RWPE2 (cell line): ENCODE results near the gene MEIOSIN.
"Not testable (repeated sequence)": the region's sequence is repeated elsewhere in the genome, so short reads cannot be mapped to it uniquely, and the experiment has no call there.

Source experiments
- ATAC-seq: fragments of 200-7000 bp; cut with Tn5 transposase; 3 replicates; pipeline ENCODE4 v1.9.1; 2021; ENCODE audit warnings: low read depth
- DNase-seq: peaks from one replicate; pipeline ENCODE4 v3.0.0-alpha.2; 2020; ENCODE audit warnings: low spot score
- H3K27ac ChIP-seq: fragments of 450-650 bp; 2 replicates; pipeline ENCODE4 v1.5.1; 2017; ENCODE audit warnings: mild to moderate bottlenecking; ENCODE audit not compliant: poor library complexity, severe bottlenecking
- H3K27me3 ChIP-seq: fragments of 250-450 bp; sonication (Bioruptor Pico); 2 replicates; pipeline ENCODE4 v1.5.1; 2021; ENCODE audit warnings: mild to moderate bottlenecking, moderate library complexity; ENCODE audit not compliant: insufficient read depth, poor library complexity, severe bottlenecking
- H3K36me3 ChIP-seq: fragments of 250-450 bp; sonication (Bioruptor Pico); 2 replicates; pipeline ENCODE4 v1.5.1; 2020; ENCODE audit warnings: low read depth, mild to moderate bottlenecking, moderate library complexity
- H3K4me1 ChIP-seq: fragments of 250-450 bp; sonication (Bioruptor Pico); 2 replicates; pipeline ENCODE4 v1.5.1; 2021; ENCODE audit warnings: mild to moderate bottlenecking, moderate library complexity; ENCODE audit not compliant: insufficient read depth, poor library complexity, severe bottlenecking
- H3K4me3 ChIP-seq: fragments of 250-450 bp; sonication (Bioruptor Pico); 2 replicates; pipeline ENCODE4 v1.5.1; 2021; ENCODE audit warnings: mild to moderate bottlenecking, moderate library complexity; ENCODE audit not compliant: severe bottlenecking
- H3K9me3 ChIP-seq: fragments of 250-450 bp; sonication (Bioruptor Pico); 2 replicates; pipeline ENCODE4 v1.5.1; 2021; ENCODE audit warnings: mild to moderate bottlenecking, moderate library complexity; ENCODE audit not compliant: severe bottlenecking
- TF ChIP-seq, protein P1 (sequence below): fragments of 450-650 bp; IDR thresholded peaks from one replicate; pipeline ENCODE4 v1.5.1; 2017; ENCODE audit warnings: mild to moderate bottlenecking, moderate library complexity; ENCODE audit not compliant: poor library complexity, severe bottlenecking

The MEIOSIN gene

DNA sequence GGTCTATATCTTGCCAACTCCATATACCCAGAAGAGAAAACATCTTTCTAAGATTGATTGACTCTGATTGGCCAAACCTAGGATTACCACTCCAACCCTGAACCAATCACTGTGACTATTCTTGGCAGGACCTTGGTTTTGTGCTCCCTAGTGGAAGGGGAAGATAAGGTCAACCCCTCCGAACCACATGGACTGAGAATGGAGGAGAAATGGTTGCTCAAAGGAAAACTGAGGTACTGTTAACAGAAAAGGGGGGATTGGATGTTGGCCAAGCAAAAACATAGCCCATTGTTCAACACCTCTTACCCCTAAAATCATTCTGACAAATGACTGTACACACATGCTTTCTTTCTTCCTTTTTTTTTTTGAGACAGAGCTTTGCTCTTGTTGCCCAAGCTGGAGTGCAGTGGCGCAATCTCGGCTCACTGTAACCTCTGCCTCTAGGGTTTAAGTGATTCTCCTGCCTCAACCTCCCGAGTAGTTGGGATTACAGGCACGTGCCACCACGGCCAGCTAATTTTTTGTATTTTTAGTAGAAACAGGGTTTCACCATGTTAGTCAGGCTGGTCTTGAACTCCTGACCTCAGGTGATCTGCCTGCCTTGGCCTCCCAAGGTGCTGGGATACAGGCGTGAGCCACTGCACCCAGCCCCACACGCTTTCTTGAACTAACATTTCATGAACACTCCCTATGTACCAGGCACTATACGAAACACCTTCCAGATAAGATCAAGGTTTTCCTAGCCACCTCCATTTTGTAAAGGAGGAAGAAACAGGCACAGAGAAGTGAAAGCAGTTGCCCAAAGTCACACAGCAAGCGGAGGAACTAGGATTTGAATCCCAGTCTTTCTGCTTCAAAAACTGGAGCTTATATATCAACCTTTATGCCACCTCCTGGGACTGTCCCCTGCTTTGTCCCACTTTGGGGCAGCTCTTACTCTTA is 6.5 kb downstream of the MEIOSIN start:
- Histone ChIP-seq H3K4me1 (no peaks in the 10 kb centered on the region), H3K27ac (no peak overlapping the region), H3K9me3 (no peaks in the 10 kb centered on the region), H3K27me3 (no peaks in the 10 kb centered on the region), H3K36me3 (no peaks in the 10 kb centered on the region), H3K4me3 (no peak overlapping the region)
- DNase-seq (no peak), ATAC-seq (no peak)
- TF ChIP-seq, protein P1, sequence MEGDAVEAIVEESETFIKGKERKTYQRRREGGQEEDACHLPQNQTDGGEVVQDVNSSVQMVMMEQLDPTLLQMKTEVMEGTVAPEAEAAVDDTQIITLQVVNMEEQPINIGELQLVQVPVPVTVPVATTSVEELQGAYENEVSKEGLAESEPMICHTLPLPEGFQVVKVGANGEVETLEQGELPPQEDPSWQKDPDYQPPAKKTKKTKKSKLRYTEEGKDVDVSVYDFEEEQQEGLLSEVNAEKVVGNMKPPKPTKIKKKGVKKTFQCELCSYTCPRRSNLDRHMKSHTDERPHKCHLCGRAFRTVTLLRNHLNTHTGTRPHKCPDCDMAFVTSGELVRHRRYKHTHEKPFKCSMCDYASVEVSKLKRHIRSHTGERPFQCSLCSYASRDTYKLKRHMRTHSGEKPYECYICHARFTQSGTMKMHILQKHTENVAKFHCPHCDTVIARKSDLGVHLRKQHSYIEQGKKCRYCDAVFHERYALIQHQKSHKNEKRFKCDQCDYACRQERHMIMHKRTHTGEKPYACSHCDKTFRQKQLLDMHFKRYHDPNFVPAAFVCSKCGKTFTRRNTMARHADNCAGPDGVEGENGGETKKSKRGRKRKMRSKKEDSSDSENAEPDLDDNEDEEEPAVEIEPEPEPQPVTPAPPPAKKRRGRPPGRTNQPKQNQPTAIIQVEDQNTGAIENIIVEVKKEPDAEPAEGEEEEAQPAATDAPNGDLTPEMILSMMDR: no peak

DNA sequence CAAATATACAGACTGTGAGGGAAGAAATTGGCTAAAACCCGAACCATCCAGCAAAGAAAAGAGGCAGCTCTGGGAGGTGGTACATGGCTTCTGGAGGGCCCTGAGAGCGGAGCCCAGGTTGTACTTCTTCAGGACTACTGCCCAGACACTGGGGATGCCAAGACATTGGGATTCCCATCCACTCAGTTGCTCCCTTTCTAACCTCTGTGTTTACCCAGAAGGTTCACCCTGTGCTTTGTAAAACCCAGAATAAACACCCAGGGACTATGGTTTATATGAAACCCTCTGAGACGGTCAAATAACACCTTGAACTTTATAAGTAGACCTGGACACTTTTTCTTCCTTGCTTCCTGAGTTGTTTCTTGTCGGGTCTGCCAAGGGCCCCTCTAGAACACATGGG is 9.7 kb downstream of the MEIOSIN start:
- Histone ChIP-seq H3K36me3 (no peaks in the 10 kb centered on the region), H3K27ac (no peak overlapping the region), H3K9me3 (no peaks in the 10 kb centered on the region), H3K4me3 (no peak overlapping the region), H3K4me1 (no peaks in the 10 kb centered on the region), H3K27me3 (no peaks in the 10 kb centered on the region)
- ATAC-seq (no peak), DNase-seq (no peak)
- TF ChIP-seq, protein P1: no peak

DNA sequence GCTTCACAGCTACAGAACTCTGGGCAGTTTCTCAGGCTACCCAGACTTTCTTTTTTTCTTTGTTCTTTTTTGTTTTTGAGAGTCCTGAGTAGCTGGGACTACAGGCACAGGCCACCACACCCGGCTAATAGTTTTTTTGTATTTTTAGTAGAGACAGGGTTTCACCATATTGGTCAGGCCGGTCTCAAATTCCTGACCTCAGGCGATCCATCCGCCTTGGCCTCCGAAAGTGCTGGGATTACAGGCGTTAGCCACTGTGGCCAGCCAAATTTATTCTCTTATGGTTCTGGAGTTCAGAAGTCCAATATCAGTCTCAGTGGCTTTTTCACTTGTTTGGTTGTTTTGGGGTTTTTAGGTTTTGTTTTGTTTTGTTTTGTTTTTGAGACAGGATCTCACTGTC is 12.4 kb downstream of the MEIOSIN start:
- peaks cover 2% of the 10 kb centered on the region for H3K4me1 ChIP-seq
- no peaks in the 10 kb centered on the region for H3K36me3 ChIP-seq
- ATAC-seq (no peak), DNase-seq (no peak)
- no peaks in the 10 kb centered on the region for H3K9me3 ChIP-seq
- H3K4me3 ChIP-seq: no peak overlapping the region
- no peaks in the 10 kb centered on the region for H3K27me3 ChIP-seq
- H3K27ac ChIP-seq: no peak overlapping the region
- TF ChIP-seq, protein P1: no peak

DNA sequence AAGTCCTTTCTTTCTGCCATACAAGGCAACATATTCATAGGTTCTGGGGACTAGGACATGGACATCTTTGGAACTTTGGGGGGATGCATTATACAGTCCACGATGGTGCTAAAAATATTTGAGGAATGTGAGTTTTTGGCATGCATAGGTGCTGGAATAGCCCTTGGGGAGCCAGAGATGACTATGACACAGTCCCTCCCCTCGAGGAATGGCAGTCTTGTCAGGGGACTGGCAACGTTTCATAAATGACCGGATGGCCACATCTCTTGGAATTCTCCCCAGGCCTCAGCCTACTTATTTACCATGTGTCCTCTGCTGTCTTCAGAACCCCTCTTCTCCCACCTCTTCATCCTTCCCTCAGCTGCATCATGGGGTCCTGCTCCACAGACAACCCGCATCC is 13.6 kb downstream of the MEIOSIN start:
- ATAC-seq: no peak
- H3K36me3 ChIP-seq: no peaks in the 10 kb centered on the region
- TF ChIP-seq, protein P1: no peak
- peaks cover 2% of the 10 kb centered on the region for H3K4me1 ChIP-seq
- no peak overlapping the region for H3K27ac ChIP-seq
- no peaks in the 10 kb centered on the region for H3K27me3 ChIP-seq
- DNase-seq: no peak
- no peaks in the 10 kb centered on the region for H3K9me3 ChIP-seq
- H3K4me3 ChIP-seq: no peak overlapping the region

DNA sequence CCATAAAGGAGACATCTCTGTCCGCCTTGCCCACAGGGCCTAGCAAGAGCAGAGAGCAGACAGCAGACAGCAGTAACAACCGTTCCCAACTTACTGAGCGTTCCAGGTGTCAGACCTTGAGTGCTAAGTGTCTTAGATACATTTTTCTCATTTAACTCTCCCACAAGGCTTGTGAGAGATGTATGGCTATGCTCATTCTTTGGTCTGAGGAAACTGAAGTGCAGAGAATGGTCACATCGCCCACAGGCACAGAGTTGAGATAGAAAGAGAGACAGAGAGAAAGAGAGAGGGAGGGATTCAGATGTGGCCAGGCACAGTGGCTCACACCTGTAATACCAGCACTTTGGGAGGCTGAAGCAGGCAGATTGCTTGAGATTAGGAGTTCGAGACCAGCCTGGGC is 14.3 kb downstream of the MEIOSIN start:
- no peaks in the 10 kb centered on the region for H3K9me3 ChIP-seq
- TF ChIP-seq, protein P1: no peak
- H3K4me3 ChIP-seq: no peak overlapping the region
- H3K4me1 ChIP-seq: peaks cover 6% of the 10 kb centered on the region
- H3K36me3 ChIP-seq: no peaks in the 10 kb centered on the region
- ATAC-seq: no peak
- no peak overlapping the region for H3K27ac ChIP-seq
- no peak for DNase-seq
- no peaks in the 10 kb centered on the region for H3K27me3 ChIP-seq

DNA sequence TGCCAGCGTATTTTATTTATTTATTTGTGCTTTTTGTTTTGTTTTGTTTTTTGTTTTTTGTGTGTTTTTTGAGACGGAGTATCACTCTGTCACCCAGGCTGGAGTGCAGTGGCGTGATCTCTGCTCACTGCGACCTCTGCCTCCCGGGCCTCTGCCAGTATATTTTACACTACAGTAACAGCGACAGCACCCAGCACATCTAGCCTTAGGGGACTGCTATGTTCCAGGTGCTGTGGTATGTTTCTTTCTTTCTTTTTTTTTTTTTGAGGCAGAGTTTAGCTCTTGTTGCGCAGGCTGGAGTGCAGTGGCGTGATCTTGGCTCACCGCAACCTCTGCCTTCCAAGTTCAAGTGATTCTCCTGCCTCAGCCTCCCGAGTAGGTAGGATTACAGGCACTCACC is 18.2 kb downstream of the MEIOSIN start:
- DNase-seq: not testable (repeated sequence)

More for the DNA sequence above, 18.2 kb downstream of the MEIOSIN start:
- H3K9me3 ChIP-seq, ATAC-seq, H3K4me3 ChIP-seq, H3K36me3 ChIP-seq, H3K27me3 ChIP-seq: not testable (repeated sequence)
- Histone ChIP-seq H3K27ac (peak overlapping the region; percentile 73), H3K4me1 (peaks cover 11% of the 10 kb centered on the region)
